ENCODE data around the gene ZNF19.
A peak's percentile ranks its signal among the peaks of the same experiment; 100 is the strongest.

Gene ZNF19

DNA sequence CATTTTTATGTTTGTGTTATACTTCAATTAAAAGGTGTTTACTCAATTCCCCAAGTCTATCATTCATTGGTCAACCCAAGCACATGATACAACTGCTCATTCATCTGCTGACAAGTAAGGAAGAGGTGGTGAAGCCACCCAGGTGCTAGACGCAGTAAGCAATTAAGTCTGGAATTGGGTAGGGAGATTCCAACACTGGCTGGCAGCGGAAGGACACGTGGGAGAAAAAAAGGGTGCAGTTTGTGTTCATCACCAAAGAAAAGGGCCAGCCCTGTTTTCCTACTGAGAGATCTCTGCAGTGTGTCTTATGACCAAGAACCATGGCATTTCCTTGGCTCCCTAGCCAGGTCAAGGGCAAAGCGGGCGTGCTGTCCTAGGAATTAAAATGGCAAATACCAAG, 15.2 kb downstream of the ZNF19 start:
- TF ChIP-seq, protein P1, sequence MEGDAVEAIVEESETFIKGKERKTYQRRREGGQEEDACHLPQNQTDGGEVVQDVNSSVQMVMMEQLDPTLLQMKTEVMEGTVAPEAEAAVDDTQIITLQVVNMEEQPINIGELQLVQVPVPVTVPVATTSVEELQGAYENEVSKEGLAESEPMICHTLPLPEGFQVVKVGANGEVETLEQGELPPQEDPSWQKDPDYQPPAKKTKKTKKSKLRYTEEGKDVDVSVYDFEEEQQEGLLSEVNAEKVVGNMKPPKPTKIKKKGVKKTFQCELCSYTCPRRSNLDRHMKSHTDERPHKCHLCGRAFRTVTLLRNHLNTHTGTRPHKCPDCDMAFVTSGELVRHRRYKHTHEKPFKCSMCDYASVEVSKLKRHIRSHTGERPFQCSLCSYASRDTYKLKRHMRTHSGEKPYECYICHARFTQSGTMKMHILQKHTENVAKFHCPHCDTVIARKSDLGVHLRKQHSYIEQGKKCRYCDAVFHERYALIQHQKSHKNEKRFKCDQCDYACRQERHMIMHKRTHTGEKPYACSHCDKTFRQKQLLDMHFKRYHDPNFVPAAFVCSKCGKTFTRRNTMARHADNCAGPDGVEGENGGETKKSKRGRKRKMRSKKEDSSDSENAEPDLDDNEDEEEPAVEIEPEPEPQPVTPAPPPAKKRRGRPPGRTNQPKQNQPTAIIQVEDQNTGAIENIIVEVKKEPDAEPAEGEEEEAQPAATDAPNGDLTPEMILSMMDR (IDR thresholded peaks at IDR 0.05): no peak
- no peak for TF ChIP-seq ZFX (IDR thresholded peaks at IDR 0.05; ENCODE audit: borderline replicate concordance)
- no peak overlapping the region for H3K27ac ChIP-seq

DNA sequence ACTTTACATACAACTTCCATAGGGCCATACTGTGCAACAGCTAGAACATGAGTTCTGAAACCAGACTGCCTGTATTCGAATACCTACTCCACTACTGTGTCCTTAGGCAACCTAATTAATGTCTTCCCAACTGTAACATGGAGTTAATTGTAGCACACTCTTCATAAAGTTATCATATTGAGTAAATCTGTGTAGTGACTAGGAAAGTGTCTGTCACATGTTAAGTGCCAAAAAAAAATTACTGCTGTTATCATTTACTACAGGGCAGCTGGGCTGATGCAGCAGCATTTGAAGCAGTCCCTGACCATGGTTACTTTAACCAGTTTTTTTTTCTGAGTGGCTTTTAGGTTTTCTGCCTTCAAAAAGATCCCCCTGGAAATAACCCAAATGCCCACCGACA, 16.2 kb downstream of the ZNF19 start:
- no peak overlapping the region for H3K27ac ChIP-seq
- TF ChIP-seq ZFX (IDR thresholded peaks at IDR 0.05; ENCODE audit: borderline replicate concordance): no peak
- TF ChIP-seq, protein P1 (IDR thresholded peaks at IDR 0.05): no peak

DNA sequence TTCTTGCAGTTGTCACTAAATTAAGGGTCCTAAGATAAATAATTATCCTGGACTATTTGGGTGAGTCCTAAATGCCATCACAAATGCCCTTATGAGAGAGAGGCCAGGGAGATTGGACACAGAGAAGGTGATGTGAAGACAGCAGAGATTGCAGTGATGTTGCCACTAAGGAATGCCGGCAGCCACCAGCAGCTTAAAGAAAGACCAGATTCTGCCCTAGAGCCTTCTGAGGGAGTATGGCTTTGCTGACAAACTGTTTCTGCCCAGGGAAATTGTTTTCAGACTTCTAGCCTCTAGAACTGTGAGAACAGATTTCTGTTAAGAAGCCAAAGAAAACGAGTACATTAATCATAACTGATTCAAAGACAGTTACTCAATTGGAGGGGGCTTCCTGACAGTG, 17.1 kb downstream of the ZNF19 start:
- H3K27ac ChIP-seq: no peak overlapping the region
- TF ChIP-seq, protein P1 (IDR thresholded peaks at IDR 0.05): no peak
- no peak for TF ChIP-seq ZFX (IDR thresholded peaks at IDR 0.05; ENCODE audit: borderline replicate concordance)

DNA sequence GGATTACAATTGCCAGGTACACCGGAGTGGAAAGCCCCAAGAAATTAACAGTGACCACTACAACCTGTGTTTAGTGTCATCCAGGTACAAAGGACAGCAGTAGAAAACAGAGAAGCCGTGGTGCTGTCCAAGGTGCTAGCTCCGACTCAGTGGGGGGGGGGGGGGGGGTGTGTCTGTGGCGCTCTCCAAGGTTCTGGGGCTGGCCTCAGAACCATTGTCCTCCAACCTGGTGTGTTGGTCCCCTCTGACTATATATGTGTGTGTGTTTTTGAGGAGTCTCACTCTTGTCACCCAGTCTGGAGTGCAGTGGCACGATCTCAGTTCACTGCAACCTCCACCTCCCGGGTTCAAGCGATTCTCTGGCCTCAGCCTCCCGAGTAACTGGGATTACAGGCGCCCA, 21.3 kb downstream of the ZNF19 start:
- H3K27ac ChIP-seq: no peak overlapping the region
- TF ChIP-seq, protein P1 (IDR thresholded peaks at IDR 0.05): no peak
- no peak for TF ChIP-seq ZFX (IDR thresholded peaks at IDR 0.05; ENCODE audit: borderline replicate concordance)

DNA sequence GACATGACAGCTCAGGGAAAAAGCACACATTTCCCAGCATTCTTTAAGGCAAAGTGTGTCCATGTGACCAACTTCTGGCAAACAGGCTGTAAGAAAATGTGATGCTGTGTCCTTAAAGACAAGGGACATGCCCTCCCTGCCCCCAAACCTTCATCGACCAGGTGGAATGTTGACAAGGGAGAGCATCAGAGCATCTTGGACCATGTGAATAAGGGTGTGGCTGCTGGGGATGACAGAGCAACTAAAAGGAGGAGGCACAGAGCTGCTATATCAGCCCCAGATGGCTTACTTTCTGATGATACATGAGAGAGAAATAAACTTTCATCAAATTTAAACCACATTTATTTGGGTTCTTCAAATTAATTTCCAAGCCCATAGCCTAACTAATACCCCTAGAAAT, 24.9 kb downstream of the ZNF19 start:
- no peak overlapping the region for H3K27ac ChIP-seq
- TF ChIP-seq, protein P1 (IDR thresholded peaks at IDR 0.05): no peak
- no peak for TF ChIP-seq ZFX (IDR thresholded peaks at IDR 0.05; ENCODE audit: borderline replicate concordance)

DNA sequence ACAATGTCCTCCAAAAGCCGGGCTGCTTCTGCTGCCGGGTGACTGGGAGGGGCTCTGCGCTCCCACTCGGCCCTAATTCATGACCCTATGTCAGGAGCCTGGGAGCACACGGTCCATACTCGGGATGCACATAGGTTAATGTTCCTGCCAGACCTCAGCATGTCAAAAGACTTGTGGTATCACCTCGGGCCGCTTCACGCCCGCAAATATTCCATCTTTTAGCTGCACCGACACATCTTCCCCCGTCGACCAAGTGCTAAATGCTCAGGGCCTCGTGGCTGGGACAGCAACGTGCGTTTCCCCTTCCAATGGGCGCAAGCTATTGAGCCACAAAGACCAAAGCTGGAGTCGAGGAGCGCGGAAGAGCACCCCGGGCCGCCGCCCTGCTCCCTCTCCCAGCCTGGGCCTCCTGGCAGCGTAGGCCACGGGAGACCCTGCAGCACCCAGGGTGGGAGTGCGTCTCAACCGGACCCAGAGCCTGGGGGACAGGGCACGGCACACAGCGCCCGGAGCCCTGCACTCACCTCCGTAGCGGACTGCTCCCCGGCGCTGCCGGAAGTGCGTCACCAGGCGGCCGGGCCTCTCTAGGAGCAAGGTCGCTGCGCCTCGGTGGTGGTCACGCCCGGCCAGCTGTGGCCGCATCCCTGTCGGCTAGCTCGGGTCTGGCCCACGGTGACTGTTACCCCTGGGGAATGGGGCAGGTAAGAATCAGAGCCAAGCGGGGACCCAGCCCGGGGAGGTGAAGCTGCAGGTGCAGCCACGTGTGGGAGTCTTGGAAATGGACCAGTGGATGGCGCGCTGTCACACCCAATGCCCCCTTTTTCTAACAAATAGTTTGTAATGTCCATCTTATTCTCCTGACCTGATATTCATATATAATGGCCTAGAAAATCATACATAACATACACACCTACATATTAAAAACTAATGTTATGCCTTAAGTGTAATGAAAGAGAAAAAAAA, 27.2 kb downstream of the ZNF19 start, which contains the start of gene ZNF23:
TSS of gene ZNF23 (minus strand) at position 562 of the 963 bp plus-strand sequence. CDS start 5,451 bp downstream, outside the sequence.
- no peak for TF ChIP-seq ZFX (IDR thresholded peaks at IDR 0.05; ENCODE audit: borderline replicate concordance)
- TF ChIP-seq, protein P1 (IDR thresholded peaks at IDR 0.05): peak; percentile 29; the same call in 1 of the 2 replicates
- peak within 1 kb of the TSS; percentile 33; the same call in 1 of the 2 replicates for H3K27ac ChIP-seq

DNA sequence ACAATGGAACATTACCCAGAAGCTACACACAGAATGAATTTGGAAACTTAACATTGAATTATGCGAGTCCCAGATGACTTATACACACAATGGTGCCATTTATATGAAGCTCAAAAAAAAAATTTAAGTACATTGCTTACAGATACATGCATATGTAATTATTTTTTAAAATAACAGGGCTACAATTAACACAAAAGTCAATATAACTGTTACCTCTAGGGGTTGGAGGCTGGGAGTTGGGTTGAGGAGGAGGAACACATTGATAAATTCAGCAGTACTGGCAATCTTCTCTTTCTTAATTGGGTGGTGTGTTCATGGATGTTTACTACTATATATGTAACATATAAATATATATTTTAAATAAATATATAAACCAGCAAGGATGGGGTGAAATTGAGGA, 28.2 kb downstream of the ZNF19 start:
- TF ChIP-seq ZFX (IDR thresholded peaks at IDR 0.05; ENCODE audit: borderline replicate concordance): no peak
- TF ChIP-seq, protein P1 (IDR thresholded peaks at IDR 0.05): no peak
- H3K27ac ChIP-seq: no peak overlapping the region

Data from 22Rv1 (cell line).